ENCODE data around the gene MTCL3.

DNA sequence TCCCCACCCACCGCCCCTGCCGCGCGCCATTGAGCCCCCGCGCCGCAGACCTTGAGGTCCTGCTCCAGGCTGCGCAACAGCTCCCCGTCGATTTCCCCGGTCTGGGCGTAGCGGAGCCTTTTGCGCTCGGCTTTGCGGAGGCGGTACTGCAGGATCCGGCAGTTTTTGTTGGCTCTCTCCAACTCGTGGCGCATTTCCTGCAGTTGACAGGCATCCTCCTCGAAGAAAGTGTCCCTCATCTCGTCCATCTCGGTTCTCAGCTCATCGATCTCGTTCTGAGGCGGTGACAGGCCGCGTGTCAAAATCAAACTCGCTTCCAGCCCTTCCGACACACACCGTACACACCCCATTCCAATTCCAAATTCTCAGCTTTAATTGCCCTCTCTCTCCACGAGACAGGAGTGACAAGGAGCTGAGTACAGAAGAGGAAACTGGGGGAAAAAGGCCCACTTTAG lies 4.3 kb downstream of the MTCL3 start:
- TF ChIP-seq, protein P1, sequence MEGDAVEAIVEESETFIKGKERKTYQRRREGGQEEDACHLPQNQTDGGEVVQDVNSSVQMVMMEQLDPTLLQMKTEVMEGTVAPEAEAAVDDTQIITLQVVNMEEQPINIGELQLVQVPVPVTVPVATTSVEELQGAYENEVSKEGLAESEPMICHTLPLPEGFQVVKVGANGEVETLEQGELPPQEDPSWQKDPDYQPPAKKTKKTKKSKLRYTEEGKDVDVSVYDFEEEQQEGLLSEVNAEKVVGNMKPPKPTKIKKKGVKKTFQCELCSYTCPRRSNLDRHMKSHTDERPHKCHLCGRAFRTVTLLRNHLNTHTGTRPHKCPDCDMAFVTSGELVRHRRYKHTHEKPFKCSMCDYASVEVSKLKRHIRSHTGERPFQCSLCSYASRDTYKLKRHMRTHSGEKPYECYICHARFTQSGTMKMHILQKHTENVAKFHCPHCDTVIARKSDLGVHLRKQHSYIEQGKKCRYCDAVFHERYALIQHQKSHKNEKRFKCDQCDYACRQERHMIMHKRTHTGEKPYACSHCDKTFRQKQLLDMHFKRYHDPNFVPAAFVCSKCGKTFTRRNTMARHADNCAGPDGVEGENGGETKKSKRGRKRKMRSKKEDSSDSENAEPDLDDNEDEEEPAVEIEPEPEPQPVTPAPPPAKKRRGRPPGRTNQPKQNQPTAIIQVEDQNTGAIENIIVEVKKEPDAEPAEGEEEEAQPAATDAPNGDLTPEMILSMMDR (IDR thresholded peaks at IDR 0.05): no peak
- no peak for TF ChIP-seq ZFX (IDR thresholded peaks at IDR 0.05; ENCODE audit: borderline replicate concordance)
